Nephron progenitor cell (in vitro differentiated cells): Measurements from ENCODE around the gene CDKAL1.
A peak's percentile ranks its signal among the peaks of the same experiment; 100 is the strongest.

ENCODE experiments used
- DNase-seq: peaks from one replicate; pipeline ENCODE4 v3.0.0; 2021
- H3K27ac Mint-ChIP-seq: 2 replicates; pipeline ENCODE4 v1.8.0; 2021; ENCODE audit warnings: mild to moderate bottlenecking, moderate library complexity, mixed read lengths
- H3K27me3 Mint-ChIP-seq: 2 replicates; pipeline ENCODE4 v1.8.0; 2021; ENCODE audit warnings: mild to moderate bottlenecking, low read depth, mixed read lengths; ENCODE audit not compliant: poor library complexity
- H3K36me3 Mint-ChIP-seq: 2 replicates; pipeline ENCODE4 v1.8.0; 2021; ENCODE audit warnings: low read depth, mixed read lengths
- H3K4me1 Mint-ChIP-seq: 2 replicates; pipeline ENCODE4 v1.8.0; 2021; ENCODE audit warnings: mixed read lengths
- H3K4me3 Mint-ChIP-seq: 2 replicates; pipeline ENCODE4 v1.8.0; 2021; ENCODE audit warnings: mild to moderate bottlenecking, moderate library complexity, mixed read lengths
- H3K9me3 Mint-ChIP-seq: 2 replicates; pipeline ENCODE4 v1.8.0; 2021; ENCODE audit warnings: mild to moderate bottlenecking, moderate library complexity, mixed read lengths
- CTCF ChIP-seq: fragments of 200-600 bp; sonication (generic); IDR thresholded peaks from 2 replicates; pipeline ENCODE4 v1.5.0; 2021; ENCODE audit warnings: antibody characterized with exemption

Gene CDKAL1

DNA sequence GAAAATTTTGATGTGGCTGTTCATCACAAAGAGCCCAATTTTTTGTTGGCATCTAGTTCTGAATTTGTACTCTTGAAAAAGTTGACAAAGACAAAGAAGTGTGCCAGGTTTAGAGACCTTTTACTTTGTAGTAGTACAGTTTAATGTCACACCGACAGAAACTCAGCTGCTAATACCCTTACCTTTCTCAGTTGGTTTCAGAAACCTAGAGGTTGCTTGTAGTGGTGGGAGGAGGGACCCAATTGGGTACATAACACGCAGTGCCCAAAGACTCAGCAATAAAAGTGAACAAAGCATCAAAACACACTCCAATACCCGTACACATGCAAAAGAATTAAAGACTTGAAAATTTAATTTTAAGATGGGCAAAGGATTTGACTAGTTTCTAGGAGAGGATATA, 203.7 kb downstream of the CDKAL1 start:
- no peak for DNase-seq
- no peaks in the 10 kb centered on the region for H3K27me3 Mint-ChIP-seq
- H3K4me3 Mint-ChIP-seq = no peak overlapping the region
- H3K9me3 Mint-ChIP-seq = peaks cover 8% of the 10 kb centered on the region
- peaks cover 12% of the 10 kb centered on the region for H3K4me1 Mint-ChIP-seq
- TF ChIP-seq CTCF = no peak
- peak overlapping the region; percentile 54 for H3K27ac Mint-ChIP-seq
- peaks cover 21% of the 10 kb centered on the region for H3K36me3 Mint-ChIP-seq

- peaks cover 21% of the 10 kb centered on the region for H3K36me3 Mint-ChIP-seq
- no peak for TF ChIP-seq CTCF
Measured at GRCh38 chr6:20740088-20740487, 205.8 kb downstream of the CDKAL1 start.

GRCh38 chr6:20740727-20741126, 206.5 kb downstream of the CDKAL1 start:
- Mint-ChIP-seq H3K27me3 (no peaks in the 10 kb centered on the region), H3K9me3 (peaks cover 8% of the 10 kb centered on the region), H3K27ac (no peak overlapping the region), H3K4me1 (peaks cover 5% of the 10 kb centered on the region), H3K4me3 (no peak overlapping the region), H3K36me3 (peaks cover 21% of the 10 kb centered on the region)
- no peak for TF ChIP-seq CTCF
- no peak for DNase-seq

More at GRCh38 chr6:20740088-20740487, 205.8 kb downstream of the CDKAL1 start:
- Mint-ChIP-seq H3K4me1 (peaks cover 7% of the 10 kb centered on the region), H3K27ac (peak overlapping the region; percentile 41), H3K4me3 (no peak overlapping the region), H3K9me3 (peaks cover 8% of the 10 kb centered on the region), H3K27me3 (no peaks in the 10 kb centered on the region)
- DNase-seq = no peak

DNA sequence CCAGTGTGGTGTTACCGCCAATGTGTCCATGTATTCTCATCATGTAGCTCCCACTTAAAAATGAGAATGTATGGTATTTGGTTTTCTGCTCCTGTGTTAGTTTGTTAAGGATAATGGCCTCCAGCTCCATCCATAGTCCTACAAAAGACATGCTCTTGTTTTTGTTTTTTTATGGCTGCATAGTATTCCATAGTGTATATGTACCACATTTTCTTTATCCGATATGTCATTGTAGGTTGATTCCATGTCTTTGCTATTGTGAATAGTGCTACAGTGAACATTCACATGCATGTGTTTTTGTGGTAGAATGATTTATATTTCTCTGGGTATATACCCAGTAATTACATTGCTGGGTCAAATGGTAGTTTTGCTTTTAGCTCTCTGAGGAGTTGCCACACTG, 207.2 kb downstream of the CDKAL1 start:
- H3K4me1 Mint-ChIP-seq = no peaks in the 10 kb centered on the region
- H3K36me3 Mint-ChIP-seq = peaks cover 21% of the 10 kb centered on the region
- no peak overlapping the region for H3K27ac Mint-ChIP-seq
- no peak overlapping the region for H3K4me3 Mint-ChIP-seq
- no peaks in the 10 kb centered on the region for H3K27me3 Mint-ChIP-seq
- DNase-seq = no peak
- H3K9me3 Mint-ChIP-seq = peaks cover 8% of the 10 kb centered on the region
- no peak for TF ChIP-seq CTCF

DNA sequence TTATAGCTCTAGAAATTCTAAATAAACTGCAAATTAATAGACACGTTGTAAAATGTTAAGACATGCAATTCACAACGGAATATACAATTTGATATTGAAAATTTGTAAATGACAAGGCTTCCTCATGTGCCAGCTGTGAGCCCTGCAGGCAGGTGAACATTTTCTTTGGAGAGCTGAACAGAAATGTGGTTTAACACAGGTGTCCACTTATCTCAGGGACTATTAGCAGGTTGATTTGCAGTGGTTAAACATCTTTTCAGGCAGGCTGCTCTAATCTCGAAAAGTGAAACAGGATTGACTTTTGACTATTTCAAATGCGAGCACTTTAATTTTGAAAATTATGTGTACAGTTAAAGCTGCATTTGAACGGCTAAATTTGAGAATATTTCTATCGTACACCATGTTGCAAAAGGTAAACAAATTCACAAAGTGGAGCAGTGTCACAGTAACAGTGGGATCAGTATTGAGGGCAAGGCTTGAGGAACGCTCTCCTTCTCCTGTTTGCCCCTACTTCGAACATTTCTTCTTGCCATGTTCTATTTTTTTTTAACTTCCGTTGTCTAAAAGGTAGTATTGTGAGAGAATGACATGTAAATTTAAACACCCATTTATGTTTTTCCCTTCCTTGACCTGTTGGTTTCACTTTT, 210.8 kb downstream of the CDKAL1 start:
- Mint-ChIP-seq H3K4me3 (no peak overlapping the region), H3K9me3 (peaks cover 27% of the 10 kb centered on the region), H3K4me1 (no peaks in the 10 kb centered on the region), H3K27me3 (peaks cover 3% of the 10 kb centered on the region), H3K36me3 (peaks cover 35% of the 10 kb centered on the region), H3K27ac (no peak overlapping the region)
- no peak for TF ChIP-seq CTCF
- DNase-seq = no peak

- Mint-ChIP-seq H3K4me1 (no peaks in the 10 kb centered on the region), H3K36me3 (peaks cover 31% of the 10 kb centered on the region), H3K4me3 (no peak overlapping the region), H3K9me3 (peaks cover 31% of the 10 kb centered on the region), H3K27me3 (peaks cover 3% of the 10 kb centered on the region), H3K27ac (no peak overlapping the region)
- no peak for TF ChIP-seq CTCF
- no peak for DNase-seq
Measured at GRCh38 chr6:20746024-20746423, 211.8 kb downstream of the CDKAL1 start.
